ENCODE results near the gene AHNAK2. TPM values are rescaled to one million over a fixed set of nuclear protein-coding genes. Genes with fewer than 3 reads are reported as not detected.

AHNAK2 gene
- 283 and 1,136 TPM in 2 replicates for total RNA-seq

GRCh38 chr14:104977681-104978653, at the start of gene AHNAK2:
Gene AHNAK2 (minus strand): TSS chr14:104978374. CDS start chr14:104978237, 137 bp downstream.

DNA sequence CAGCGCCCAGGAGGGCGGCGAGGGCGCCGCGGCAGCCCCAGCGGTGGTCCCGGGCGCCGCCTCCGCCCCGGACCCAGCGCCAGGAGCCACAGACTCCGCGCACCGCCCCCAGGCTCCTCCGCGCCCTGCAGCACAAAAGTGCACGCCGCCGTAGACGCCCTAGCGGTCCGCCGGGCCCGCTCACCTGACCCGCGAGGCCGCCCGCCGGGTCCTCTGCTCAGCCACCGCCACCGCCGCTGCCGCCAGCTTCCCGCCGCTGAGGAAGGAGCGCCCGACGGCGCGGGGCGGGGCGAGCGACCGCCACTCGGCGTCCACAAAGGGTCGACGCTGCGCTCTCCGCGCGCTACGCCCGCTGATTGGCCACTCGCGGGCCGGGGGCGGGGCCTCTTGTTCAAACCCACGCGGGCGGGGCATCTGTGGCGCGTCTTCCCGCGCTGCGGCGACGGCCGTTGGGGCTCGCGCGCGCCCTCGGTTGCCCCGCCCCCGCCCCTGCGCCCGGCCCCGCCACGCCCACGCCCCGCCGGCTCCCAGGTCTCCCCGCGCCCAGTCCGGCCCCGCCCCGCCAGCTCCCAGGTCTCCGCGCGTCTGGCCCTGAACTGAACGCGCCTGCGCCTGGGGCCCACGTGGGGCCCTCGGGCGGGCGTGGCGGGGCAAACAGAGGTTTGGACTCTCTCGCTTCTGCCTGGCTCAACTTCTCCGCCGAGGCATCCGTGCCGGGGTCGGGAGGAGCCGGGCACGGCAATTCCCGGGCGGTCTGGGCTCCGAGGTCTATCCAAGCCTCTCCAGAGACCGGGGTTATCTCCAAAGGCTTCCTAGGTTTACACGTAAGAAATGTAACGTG, 42.9 kb upstream of the AHNAK2 start, which contains the start of gene CDCA4:
Gene CDCA4, minus strand, starts transcription at position 269 of the 841 bp plus-strand sequence. CDS start 9,154 bp downstream, outside the sequence.

DNA sequence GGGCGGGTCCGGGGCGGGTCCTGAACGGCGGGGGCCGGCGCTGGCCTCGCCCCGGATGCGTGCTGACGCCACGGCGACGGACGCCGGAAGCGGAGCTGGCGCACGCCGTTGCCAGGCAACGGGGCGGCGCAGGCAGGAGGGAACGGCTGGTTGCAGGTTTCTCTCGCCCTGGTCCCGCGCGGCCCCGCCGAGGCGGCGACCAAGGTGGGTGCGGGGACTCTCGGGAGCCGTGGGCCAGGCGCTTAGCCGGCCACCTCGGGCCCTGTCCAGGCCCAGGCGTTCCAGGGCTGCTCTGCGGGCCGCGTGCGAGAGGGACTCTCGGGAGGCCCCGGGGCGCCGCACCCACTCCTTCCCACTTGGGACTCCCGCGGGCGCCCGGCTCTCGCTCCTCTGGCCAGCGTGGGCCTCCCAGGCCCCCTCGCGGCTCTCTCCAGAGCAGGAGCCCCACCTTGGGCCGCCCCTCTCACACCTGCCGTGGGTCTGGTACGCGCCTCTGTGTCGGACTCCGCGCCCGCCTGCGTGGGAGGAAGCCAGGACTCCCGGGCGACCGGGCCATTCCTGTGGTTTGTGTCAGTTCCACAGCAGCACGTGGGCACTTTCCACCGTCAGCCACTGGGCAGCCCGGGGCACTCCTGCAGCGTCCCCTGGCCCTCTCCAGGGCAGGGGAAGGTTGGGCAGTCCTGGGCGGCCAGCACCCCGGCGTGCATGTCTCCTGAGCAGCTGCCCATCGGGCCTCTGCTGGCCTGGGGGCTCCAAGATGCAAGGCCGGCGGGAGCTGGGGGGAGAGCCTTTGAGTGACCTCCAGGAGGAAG, 7.7 kb upstream of the AHNAK2 start, which contains the start of gene CLBA1:
Gene CLBA1, plus strand, starts transcription at position 114 of the 812 bp plus-strand sequence. Its CDS starts 644 bp downstream, at position 758.

DNA sequence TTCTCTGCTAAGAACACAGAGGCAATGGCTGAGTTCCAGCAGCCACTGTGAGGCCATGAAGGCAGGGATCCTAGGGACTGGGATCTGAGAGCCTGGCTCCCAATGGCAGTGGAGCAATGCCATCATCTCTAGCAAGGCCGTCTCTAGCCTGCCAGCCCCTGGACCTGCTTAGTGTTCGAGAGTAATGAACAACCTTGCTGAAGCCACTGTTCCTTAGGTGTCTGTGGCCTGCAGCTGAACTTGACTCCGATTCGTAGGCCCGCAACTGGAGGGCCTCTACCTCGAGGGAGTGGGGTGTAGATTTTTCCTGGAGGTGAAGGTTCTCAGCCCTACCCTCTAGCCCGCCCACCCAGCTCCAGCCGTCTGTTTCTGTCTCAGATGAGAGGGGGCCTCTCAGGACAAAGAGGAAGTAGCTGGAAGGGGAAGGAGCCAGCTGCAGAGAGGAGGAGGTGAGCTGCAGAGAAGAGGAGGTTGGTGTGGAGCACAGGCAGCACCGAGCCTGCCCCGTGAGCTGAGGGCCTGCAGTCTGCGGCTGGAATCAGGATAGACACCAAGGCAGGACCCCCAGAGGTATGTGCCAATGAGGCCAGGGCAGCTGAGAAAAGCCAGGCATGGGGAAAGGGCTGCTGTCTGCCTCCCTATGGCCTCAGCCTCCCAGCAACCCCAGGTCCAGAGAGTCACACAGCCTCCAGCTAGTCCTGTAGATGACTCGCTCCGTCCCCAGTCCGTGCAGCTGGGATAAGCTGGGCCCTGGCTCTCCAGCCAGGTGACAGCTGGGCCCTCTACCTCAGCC, 53.6 kb downstream of the AHNAK2 start, which contains the start of gene PLD4:
Gene PLD4, plus strand, starts transcription at position 459 of the 793 bp plus-strand sequence. CDS start 2,262 bp downstream, outside the sequence.

Other genes with a start within 250 kb of the AHNAK2 start
- gene SIVA1, start 225.2 kb downstream of the AHNAK2 start, total RNA-seq: 31.0 and 56.4 TPM in 2 replicates
- gene AKT1, start 182.6 kb downstream of the AHNAK2 start, total RNA-seq: 88.9 and 171 TPM in 2 replicates
- gene ZBTB42, start 177.3 kb downstream of the AHNAK2 start, total RNA-seq: 3.8 and 5.1 TPM in 2 replicates
- gene CEP170B, start 113.1 kb downstream of the AHNAK2 start, total RNA-seq: 37.6 and 72.1 TPM in 2 replicates
- not detected in 2 replicates for gene PLD4, start 53.5 kb downstream of the AHNAK2 start, total RNA-seq
- 11.8 and 13.0 TPM in 2 replicates for gene CLBA1, start 7.4 kb upstream of the AHNAK2 start, total RNA-seq
- 34.6 and 44.4 TPM in 2 replicates for gene CDCA4, start 42.7 kb upstream of the AHNAK2 start, total RNA-seq
- gene GPR132, start 87.1 kb upstream of the AHNAK2 start, total RNA-seq: under 0.01 and 0.21 TPM in 2 replicates
- gene JAG2, start 190.4 kb upstream of the AHNAK2 start, total RNA-seq: 19.8 and 56.0 TPM in 2 replicates
- gene NUDT14, start 202.9 kb upstream of the AHNAK2 start, total RNA-seq: 23.4 and 31.1 TPM in 2 replicates